ENCODE measurements around the gene HPS3. TPM values are rescaled to one million over a fixed set of nuclear protein-coding genes. Genes with fewer than 3 reads are reported as not detected.

Gene HPS3
- total RNA-seq, 1 experiment from 2014 or later = 20.9 TPM

GRCh38 chr3:149221783-149222517 is 92.5 kb downstream of the HPS3 start, which contains the start of gene CP:
Gene CP, minus strand, starts transcription at chr3:149221829. Its CDS starts 37 bp downstream, at chr3:149221792.
- no peaks in the 10 kb centered on the region for H3K36me3 Mint-ChIP-seq (ENCODE audit: insufficient read depth, unreplicated experiment)
- BruUV-seq (replicated peaks) = no TSS peak
- peaks cover 34% of the 10 kb centered on the region for H3K4me1 ChIP-seq
- H3K9me3 ChIP-seq = no peaks in the 10 kb centered on the region
- peaks cover 23% of the 10 kb centered on the region for H3K4me1 Mint-ChIP-seq (ENCODE audit: low read depth, unreplicated experiment)
- no peak within 1 kb of the TSS for H3K4me3 Mint-ChIP-seq (ENCODE audit: unreplicated experiment)
- CTCF ChIA-PET = no interaction called here
- POLR2A ChIA-PET = no interaction called here
- no peaks in the 10 kb centered on the region for H3K9me3 Mint-ChIP-seq (ENCODE audit: unreplicated experiment)
- H3K4me3 ChIP-seq (ENCODE audit: low read depth, low read length) = no peak within 1 kb of the TSS
- intact Hi-C loops (cut with micrococcal nuclease; ENCODE audit: unreplicated experiment) = loop anchor here (1.0 kb wide), 1 partner anchor 10 kb away; no protein-coding TSS in a partner anchor
- H3K36me3 ChIP-seq (ENCODE audit: control insufficient read depth, insufficient read depth, low read length) = no peaks in the 10 kb centered on the region
- H3K27me3 Mint-ChIP-seq (ENCODE audit: insufficient read depth, unreplicated experiment) = no peaks in the 10 kb centered on the region
- H3K27ac Mint-ChIP-seq (ENCODE audit: unreplicated experiment) = no peak within 1 kb of the TSS
- TF ChIP-seq CTCF (IDR thresholded peaks at IDR 0.05; ENCODE audit: insufficient read depth in 1 of 2, low read depth in 1 of 2, low read length in 1 of 2, severe bottlenecking in 1 of 2, unreplicated experiment in 1 of 2) = no peak
- H3K27me3 ChIP-seq (replicated peaks; ENCODE audit: control insufficient read depth, insufficient read depth, low read length) = no peaks in the 10 kb centered on the region
- no peak for DNase-seq

Other genes starting within 250 kb of the HPS3 start
- 28.0 and 29.2 TPM in 2 replicates for gene GYG1, start 138.1 kb upstream of the HPS3 start, total RNA-seq (2022)
- gene HLTF, start 43.1 kb upstream of the HPS3 start, total RNA-seq (2022) = 50.2 and 53.0 TPM in 2 replicates
- 5.0 and 6.8 TPM in 2 replicates for gene CP, start 92.2 kb downstream of the HPS3 start, total RNA-seq (2022)
- gene TM4SF18, start 204.0 kb downstream of the HPS3 start, total RNA-seq (2022) = not detected in 2 replicates
- 49.2 and 78.3 TPM in 2 replicates for gene TM4SF1, start 248.0 kb downstream of the HPS3 start, total RNA-seq (2022)